HG02678 (cell line): ENCODE measurements around the gene POLR1A.
"Not testable (repeated sequence)": the region's sequence is repeated elsewhere in the genome, so short reads cannot be mapped to it uniquely, and the experiment has no call there.

Experiments used
- ATAC-seq: cut with Tn5 transposase; IDR thresholded peaks from one replicate; pipeline ENCODE4 v1.9.1; 2021; ENCODE audit warnings: mild to moderate bottlenecking, moderate library complexity; ENCODE audit not compliant: unreplicated experiment

Gene POLR1A

GRCh38 chr2:86000131-86000937 is 105.4 kb downstream of the POLR1A start:
- no peak for ATAC-seq

DNA sequence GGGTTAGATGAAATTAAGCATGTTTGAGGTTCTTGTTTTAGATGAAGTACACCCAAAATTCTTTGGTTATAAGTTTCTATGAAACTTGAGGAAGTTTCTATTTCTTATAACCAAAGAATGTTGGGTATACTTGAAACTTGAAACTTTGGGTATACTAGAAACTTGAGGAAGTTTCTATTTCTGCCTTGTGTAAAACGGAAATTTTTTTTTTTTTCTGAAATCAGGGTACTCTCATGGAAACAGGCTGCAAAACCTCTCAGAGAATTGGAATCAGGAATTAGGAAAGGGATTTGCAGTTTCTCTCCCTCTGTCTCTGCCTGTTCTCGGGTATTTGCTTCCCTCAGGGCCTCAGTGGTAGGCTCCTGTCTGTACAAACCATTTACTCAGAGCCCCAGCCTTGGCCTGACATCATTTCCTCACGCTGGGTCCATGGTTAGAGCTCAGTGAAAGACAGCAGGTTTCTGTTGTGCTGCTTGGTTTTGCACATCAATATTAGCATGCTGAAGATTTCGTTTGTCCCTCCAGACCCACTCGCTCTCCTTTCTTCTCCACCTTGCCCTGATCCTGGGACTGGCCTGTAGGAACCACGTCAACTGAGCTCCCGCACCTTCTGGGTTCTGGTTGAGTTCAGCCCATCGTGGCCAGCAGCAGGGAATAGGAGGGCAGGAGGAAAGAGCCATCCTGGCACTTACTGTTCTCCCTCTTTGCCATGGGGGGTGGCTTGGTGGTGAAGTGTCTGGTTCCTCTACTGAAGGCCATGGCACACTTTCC is 106.4 kb downstream of the POLR1A start:
- ATAC-seq = peak; percentile 87

DNA sequence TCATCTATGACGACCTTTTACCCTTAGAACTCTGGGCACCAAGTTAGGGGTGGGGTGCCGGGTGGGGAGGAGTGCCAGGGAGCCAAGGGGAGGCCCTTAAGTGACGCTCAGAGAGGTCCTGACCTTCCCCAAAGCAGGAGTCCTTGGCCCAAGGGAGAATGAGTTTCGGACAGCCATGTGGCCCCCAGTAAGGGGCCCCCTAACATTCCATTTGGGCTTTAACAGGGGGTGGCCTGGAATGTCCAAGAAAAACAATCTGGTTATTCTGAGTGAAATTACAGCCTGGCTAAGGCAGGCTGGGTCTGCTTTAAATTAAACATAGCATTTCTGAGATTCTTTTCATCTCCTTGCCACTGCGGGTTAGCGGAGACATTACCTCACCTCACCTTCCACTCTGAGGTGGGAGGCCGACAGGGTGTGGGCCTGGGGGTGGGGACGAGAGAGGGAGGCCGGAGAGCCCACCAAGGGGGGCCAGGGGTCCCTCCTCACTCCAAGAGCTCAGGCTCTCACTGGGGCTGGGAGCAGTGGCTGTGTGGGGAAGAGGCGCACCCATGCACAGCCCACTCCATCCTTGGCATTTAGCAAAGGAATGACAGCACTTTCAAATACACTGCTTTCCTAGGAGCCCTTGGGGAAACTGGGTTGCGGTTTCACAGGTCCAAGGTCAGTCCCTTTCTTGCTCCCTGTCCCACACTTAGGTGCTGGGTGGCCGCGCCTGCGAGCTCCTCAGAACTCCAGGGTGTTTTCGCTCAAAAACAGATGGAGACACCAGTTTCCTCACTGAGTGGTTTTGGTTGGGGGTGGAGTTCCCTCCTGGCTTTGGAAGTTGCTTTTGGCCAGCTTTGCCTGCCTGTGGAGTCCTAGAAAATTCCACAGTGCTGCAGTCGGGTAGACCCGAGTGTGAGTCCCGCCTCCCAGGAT is 107.4 kb downstream of the POLR1A start:
- no peak for ATAC-seq

DNA sequence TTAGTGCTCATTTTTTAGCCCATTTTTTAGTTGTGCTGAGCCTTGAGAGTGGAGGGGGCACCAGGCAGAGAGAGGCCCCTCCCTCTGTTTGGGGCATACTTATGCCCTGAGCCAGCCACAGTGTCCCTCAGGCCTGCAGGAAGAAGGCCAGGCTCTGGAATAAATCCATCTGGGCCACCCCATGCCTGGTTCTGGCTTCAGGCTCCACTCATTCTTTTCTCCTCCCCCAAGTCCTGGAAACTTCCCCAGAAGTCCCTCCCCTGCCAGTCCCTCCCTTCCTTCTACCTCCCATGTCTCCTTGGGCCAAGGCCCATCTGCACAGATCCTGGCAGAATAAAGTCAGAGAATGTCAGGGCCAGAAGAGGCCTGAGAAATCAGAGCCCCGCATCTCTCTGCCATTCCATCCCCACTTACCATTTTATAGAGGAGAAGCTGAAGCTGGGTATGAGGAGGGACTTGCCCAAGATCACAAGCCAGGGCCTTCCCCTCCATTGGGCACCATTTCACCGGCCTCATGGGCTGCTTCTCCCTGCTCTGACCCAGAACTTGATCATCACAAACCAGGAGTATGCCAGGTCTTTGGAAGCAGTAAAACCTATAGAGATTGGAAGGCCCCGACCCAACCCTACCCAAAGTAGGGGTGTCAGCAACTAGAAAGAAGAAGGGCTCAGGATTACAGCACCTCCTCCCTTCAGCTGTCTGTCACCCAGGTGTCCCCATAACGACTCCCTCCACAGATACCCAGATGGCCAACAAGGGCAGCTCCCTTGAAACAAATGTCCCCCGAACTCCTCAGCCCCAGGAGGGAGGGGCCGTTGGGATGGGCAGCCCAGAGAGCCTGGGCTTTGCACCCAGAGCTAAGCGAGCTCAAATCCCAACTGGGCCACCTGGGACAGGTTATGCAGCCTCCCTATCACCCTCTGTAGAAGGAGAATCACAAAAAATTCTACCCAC is 108.4 kb downstream of the POLR1A start:
- ATAC-seq = no peak

DNA sequence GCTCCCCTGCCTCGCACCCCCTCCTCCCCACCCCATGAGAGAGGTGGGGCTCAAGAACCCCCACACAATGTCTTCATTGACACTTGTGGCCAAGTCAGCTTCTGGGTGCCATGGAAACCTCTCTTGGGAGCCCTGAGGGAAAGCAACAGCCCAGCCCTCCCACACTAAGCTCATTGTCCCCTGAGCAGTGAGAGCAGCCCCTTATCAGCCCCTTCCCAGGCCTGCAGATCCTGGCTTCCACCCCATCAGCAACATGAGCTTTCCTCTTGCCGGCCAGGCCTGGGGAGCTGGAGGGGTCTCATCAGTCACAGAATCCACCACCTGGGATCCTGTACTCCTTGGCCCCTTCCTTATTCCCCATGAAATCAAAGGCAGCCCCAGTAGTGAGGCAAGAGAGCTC is 109.1 kb downstream of the POLR1A start:
- no peak for ATAC-seq

GRCh38 chr2:85995648-85996529 is 109.8 kb downstream of the POLR1A start:
- ATAC-seq = no peak

DNA sequence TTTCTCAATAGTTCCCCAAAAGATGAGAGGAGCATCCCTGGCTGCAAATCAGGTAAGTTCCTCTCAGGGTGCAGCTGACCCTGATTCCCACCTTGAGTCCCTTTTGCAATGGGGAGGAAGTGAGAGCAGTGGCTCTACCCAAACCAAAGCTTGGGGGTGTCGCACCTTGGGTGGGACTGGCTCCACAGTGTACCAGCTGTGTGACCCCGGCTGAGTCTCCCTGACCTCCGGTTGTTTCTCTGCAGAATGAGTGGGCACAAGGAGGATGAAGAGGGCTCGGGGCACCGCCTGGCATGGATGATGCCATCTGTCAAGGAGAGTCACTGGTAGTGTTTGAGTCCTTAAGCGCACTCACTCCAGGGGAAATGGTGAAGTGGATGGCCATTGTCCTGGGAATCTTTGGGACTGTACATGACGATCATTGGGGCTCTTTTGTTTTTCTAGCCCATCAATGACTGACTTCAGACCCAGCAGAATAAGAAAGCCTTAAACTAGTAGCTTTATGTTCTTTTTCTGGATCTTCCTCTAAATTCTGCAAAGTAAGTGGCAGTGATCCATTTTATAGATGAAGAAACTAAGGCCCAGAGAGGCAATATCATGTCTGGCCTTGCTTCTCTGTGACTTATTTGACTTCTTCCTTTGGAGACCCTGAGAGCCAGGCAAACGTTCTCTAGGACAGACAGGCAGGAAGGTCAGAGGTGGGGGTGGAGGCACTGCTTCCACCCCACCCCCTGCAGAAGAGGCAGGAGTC is 110.6 kb downstream of the POLR1A start:
- no peak for ATAC-seq

DNA sequence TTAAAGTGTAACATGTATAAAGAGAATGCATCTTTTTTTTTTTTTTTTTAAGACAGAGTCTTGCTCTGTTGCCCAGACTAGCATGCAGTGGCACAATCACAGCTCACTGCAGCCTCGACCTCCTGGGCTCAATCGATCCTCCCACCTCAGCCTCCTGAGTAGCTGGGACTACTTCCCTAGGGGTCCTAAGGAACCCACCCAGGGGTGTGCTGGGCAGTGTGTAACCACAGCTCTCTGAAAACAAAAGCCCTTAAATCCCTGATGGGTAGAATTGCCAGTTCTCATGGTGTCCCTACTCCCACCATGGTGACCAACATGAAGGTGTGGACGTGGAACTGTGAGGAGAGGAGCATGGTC is 111.3 kb downstream of the POLR1A start:
- peak; percentile 18 for ATAC-seq

- no peak for ATAC-seq
Measured at GRCh38 chr2:85992611-85993010, 113.1 kb downstream of the POLR1A start.

DNA sequence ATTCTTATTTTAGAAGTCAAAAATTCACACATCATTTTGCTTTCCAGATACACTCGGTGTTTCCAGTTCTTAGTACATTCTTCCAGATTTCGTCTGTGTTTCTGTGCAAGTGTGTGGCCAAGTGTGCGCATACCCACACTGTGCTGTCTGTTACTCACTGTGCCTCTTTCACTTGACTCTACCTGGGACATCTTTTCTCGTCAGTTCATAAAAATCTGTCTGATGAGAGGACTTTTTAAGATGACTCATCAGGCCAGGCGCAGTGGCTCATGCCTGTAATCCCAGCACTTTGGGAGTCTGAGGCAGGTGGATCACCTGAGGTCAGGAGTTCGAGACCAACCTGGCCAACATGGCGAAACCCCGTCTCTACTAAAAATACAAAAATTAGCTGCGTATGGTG is 113.6 kb downstream of the POLR1A start:
- ATAC-seq = not testable (repeated sequence)

- no peak for ATAC-seq
Measured at GRCh38 chr2:85990084-85990483, 115.6 kb downstream of the POLR1A start.

- ATAC-seq = no peak
Measured at GRCh38 chr2:85989288-85989865, 116.3 kb downstream of the POLR1A start.

DNA sequence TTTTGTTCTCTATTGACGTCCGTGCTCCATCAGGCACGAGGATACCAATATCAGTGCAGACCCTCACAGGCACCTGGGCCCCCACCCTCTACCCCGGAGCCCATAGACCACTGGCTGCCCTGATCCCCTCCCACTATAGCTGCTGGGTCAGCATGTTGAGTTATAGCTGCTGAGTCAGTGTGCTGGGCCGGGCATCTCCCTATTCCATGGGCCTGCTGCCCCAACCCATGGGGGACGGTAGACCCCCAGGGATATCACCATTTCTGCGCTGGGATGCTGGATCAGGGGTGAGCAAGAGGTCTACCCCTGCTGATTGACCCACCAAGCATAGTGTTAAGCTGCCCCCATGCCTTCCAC is 116.8 kb downstream of the POLR1A start:
- no peak for ATAC-seq

DNA sequence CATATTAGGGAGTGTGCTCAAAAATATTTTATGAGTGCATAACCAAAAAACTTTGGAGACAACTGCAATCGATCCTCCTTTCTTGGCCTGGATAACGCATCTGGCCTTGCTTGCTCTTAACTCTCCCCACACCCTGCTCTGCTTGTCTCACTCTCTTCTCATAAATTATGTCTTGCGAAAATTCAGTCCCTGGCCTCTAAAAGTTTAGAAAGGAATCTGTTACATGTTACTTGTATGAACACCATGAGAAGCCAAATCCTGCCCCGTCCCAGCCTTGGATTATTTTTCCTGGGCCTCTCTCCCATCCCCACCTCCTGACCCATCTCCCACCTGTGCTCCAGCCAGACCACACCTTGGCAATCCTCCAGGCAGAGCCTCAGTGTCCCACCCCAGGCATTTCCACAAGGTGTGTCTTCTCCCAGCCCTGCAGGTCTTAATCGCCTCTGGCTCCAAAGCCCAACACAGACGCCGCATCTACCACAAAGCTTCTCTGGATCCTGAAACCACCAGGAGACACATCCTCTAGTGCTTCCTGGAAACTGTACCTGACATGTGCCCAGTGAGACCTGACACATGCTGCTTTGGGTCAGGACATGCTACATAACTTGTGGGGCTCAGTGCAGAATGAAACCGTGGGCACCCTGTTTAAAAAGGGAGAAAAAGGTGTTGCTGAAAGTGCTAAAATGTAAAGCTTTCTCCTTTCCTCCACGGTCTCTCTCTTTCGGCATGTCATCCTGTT is 117.3 kb downstream of the POLR1A start:
- no peak for ATAC-seq

GRCh38 chr2:85987266-85988174 is 118.2 kb downstream of the POLR1A start:
- ATAC-seq = no peak

DNA sequence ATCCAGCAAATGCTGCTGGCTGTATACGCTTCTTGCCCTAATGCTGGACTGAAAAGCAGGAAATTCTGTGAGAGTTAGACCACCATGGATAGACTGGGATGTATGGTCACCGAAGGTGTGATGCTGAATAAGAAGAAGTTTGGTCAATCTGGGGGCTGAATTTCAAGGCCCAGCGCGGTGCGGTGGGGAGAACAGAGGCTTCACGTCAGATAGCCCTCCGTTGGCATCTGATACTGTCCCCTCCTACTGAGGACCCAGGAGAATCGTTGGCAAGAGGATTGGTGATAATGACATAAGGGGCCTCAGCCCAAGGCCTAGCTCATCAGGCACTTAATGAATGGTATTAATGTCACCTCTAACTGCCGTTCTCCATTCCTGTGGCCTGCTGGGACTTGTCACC is 119.6 kb downstream of the POLR1A start:
- ATAC-seq = no peak
